Left ventricle myocardium inferior (tissue), 1 donor: ENCODE measurements around the gene MTX3. TPM values are rescaled to one million over a fixed set of nuclear protein-coding genes. Genes with fewer than 3 reads are reported as not detected.

Experiments used
- DNase-seq: peaks from one replicate; pipeline ENCODE4 v3.0.0-alpha.2; 2020
- H3K27ac ChIP-seq: fragments of 200-600 bp; replicated peaks from 2 replicates; pipeline ENCODE4 v1.8.0; 2021
- H3K27me3 ChIP-seq: fragments of 200-600 bp; 2 replicates; pipeline ENCODE4 v1.8.0; 2021; ENCODE audit warnings: low read depth
- H3K36me3 ChIP-seq: fragments of 200-600 bp; 2 replicates; pipeline ENCODE4 v1.8.0; 2021
- H3K4me1 ChIP-seq: fragments of 200-600 bp; 2 replicates; pipeline ENCODE4 v1.8.0; 2021
- H3K4me3 ChIP-seq: fragments of 200-600 bp; 2 replicates; pipeline ENCODE4 v1.8.0; 2021; ENCODE audit warnings: mild to moderate bottlenecking, moderate library complexity
- H3K9me3 ChIP-seq: fragments of 200-600 bp; replicated peaks from 2 replicates; pipeline ENCODE4 v1.8.0; 2021
- CTCF ChIP-seq: fragments of 200-600 bp; IDR thresholded peaks from 2 replicates; pipeline ENCODE4 v1.8.0; 2021; ENCODE audit warnings: antibody characterized with exemption, mild to moderate bottlenecking, borderline replicate concordance
- intact Hi-C: fragments of 100-400 bp; cut with micrococcal nuclease; formaldehyde crosslinking; loops from one replicate; pipeline ENCODE4 v1.11.0; 2022
- total RNA-seq: library from RNA; stranded (reverse); fragmentation: NEBNext Ultra II Directional; extraction: Animal tissue kit (Norgen Biotek cat#: 25700); gene quantifications from one replicate; pipeline ENCODE4 v1.2.1, GENCODE V29; 2021
- donor health status: DM: no; HTN: yes; CAD: no; lungs with severe emphysema.

The MTX3 gene
- total RNA-seq, 1 donor from 2014 or later, result 10.4 TPM

GRCh38 chr5:79929095-79929494 lies 62.0 kb downstream of the MTX3 start:
- TF ChIP-seq CTCF, result no peak
- intact Hi-C loops, result no loop called here

More at GRCh38 chr5:79929095-79929494, 62.0 kb downstream of the MTX3 start:
- H3K27ac ChIP-seq, result no peak overlapping the region
- H3K9me3 ChIP-seq, result no peaks in the 10 kb centered on the region
- H3K4me1 ChIP-seq, result no peaks in the 10 kb centered on the region
- H3K4me3 ChIP-seq, result no peak overlapping the region
- no peaks in the 10 kb centered on the region for H3K36me3 ChIP-seq
- DNase-seq, result no peak
- H3K27me3 ChIP-seq, result no peaks in the 10 kb centered on the region

Other genes starting within 250 kb of the MTX3 start
- gene THBS4, start 44.1 kb upstream of the MTX3 start, total RNA-seq, result 51.4 TPM